ENCODE measurements around the gene MYO16. TPM values are rescaled to one million over a fixed set of nuclear protein-coding genes. Genes with fewer than 3 reads are reported as not detected.

The MYO16 gene
- total RNA-seq, 1 donor from 2014 or later = 2.3 TPM

- no peak for DNase-seq (ENCODE audit: low spot score, unreplicated experiment)
- no peaks in the 10 kb centered on the region for H3K36me3 Mint-ChIP-seq (ENCODE audit: insufficient read depth)
- peak overlapping the region; percentile 73 for H3K27ac Mint-ChIP-seq
- no peak for TF ChIP-seq CTCF (IDR thresholded peaks at IDR 0.05; ENCODE audit: unreplicated experiment)
- no peak overlapping the region for H3K4me3 Mint-ChIP-seq (ENCODE audit: low read depth)
- no peaks in the 10 kb centered on the region for H3K27me3 Mint-ChIP-seq
- H3K4me1 Mint-ChIP-seq (ENCODE audit: low read depth) = peaks cover 16% of the 10 kb centered on the region
- H3K9me3 Mint-ChIP-seq (ENCODE audit: low read depth) = no peaks in the 10 kb centered on the region
Observed at GRCh38 chr13:108948251-108948671, 318.9 kb downstream of the MYO16 start.

GRCh38 chr13:108950333-108951010 is 321.1 kb downstream of the MYO16 start:
- no peak for TF ChIP-seq CTCF (IDR thresholded peaks at IDR 0.05; ENCODE audit: unreplicated experiment)
- Mint-ChIP-seq H3K27ac (no peak overlapping the region), H3K9me3 (ENCODE audit: low read depth) (no peaks in the 10 kb centered on the region), H3K36me3 (ENCODE audit: insufficient read depth) (no peaks in the 10 kb centered on the region), H3K27me3 (no peaks in the 10 kb centered on the region), H3K4me3 (ENCODE audit: low read depth) (no peak overlapping the region), H3K4me1 (ENCODE audit: low read depth) (peaks cover 16% of the 10 kb centered on the region)
- DNase-seq (ENCODE audit: low spot score, unreplicated experiment) = no peak

GRCh38 chr13:108955741-108956140 is 326.3 kb downstream of the MYO16 start:
- no peak for DNase-seq (ENCODE audit: low spot score, unreplicated experiment)
- Mint-ChIP-seq H3K4me1 (ENCODE audit: low read depth) (peaks cover under 1% of the 10 kb centered on the region), H3K27me3 (peaks cover 4% of the 10 kb centered on the region), H3K36me3 (ENCODE audit: insufficient read depth) (no peaks in the 10 kb centered on the region), H3K9me3 (ENCODE audit: low read depth) (no peaks in the 10 kb centered on the region), H3K27ac (no peak overlapping the region), H3K4me3 (ENCODE audit: low read depth) (no peak overlapping the region)
- TF ChIP-seq CTCF (IDR thresholded peaks at IDR 0.05; ENCODE audit: unreplicated experiment) = no peak

GRCh38 chr13:108957369-108958012 is 328.1 kb downstream of the MYO16 start:
- peaks cover 4% of the 10 kb centered on the region for H3K27me3 Mint-ChIP-seq
- no peak for TF ChIP-seq CTCF (IDR thresholded peaks at IDR 0.05; ENCODE audit: unreplicated experiment)
- peaks cover 5% of the 10 kb centered on the region for H3K4me1 Mint-ChIP-seq (ENCODE audit: low read depth)
- no peak overlapping the region for H3K4me3 Mint-ChIP-seq (ENCODE audit: low read depth)
- DNase-seq (ENCODE audit: low spot score, unreplicated experiment) = no peak
- H3K36me3 Mint-ChIP-seq (ENCODE audit: insufficient read depth) = no peaks in the 10 kb centered on the region
- no peaks in the 10 kb centered on the region for H3K9me3 Mint-ChIP-seq (ENCODE audit: low read depth)
- no peak overlapping the region for H3K27ac Mint-ChIP-seq

- no peaks in the 10 kb centered on the region for H3K36me3 Mint-ChIP-seq (ENCODE audit: insufficient read depth)
- H3K27me3 Mint-ChIP-seq = peaks cover 4% of the 10 kb centered on the region
- no peaks in the 10 kb centered on the region for H3K9me3 Mint-ChIP-seq (ENCODE audit: low read depth)
- H3K4me1 Mint-ChIP-seq (ENCODE audit: low read depth) = peaks cover 5% of the 10 kb centered on the region
- no peak for DNase-seq (ENCODE audit: low spot score, unreplicated experiment)
- H3K4me3 Mint-ChIP-seq (ENCODE audit: low read depth) = no peak overlapping the region
- no peak for TF ChIP-seq CTCF (IDR thresholded peaks at IDR 0.05; ENCODE audit: unreplicated experiment)
- no peak overlapping the region for H3K27ac Mint-ChIP-seq
Observed at GRCh38 chr13:108958013-108958376, 328.6 kb downstream of the MYO16 start.

All from progenitor cell of endocrine pancreas (in vitro differentiated cells).